Neural cell (in vitro differentiated cells): ENCODE results near the gene TBCEL. TPM values are rescaled to one million over a fixed set of nuclear protein-coding genes. Genes with fewer than 3 reads are reported as not detected.

ENCODE experiments used
- H2AFZ ChIP-seq: fragments of 200-600, 300-800 bp; sonication (generic), shearing (Covaris generic); 2 replicates; pipeline ENCODE4 v1.6.0; 2014; ENCODE audit warnings: low read depth, mild to moderate bottlenecking, antibody characterized with exemption, low read length, moderate library complexity
- H3F3A ChIP-seq: fragments of 200-600 bp; shearing (Covaris generic); 2 replicates; pipeline ENCODE4 v1.6.1; 2016; ENCODE audit warnings: mild to moderate bottlenecking, moderate library complexity, mixed read lengths, antibody characterized with exemption, low read length; ENCODE audit not compliant: insufficient read depth, poor library complexity, severe bottlenecking
- H3K27ac ChIP-seq: fragments of 200-600, 300-800 bp; sonication (generic), shearing (Covaris generic); 2 replicates; pipeline ENCODE4 v1.5.1; 2014; ENCODE audit warnings: mild to moderate bottlenecking, low read length, moderate library complexity
- H3K27me3 ChIP-seq: fragments of 300-800, 200-600 bp; sonication (generic), shearing (Covaris generic); 2 replicates; pipeline ENCODE4 v1.6.0; 2014; ENCODE audit warnings: mild to moderate bottlenecking, low read depth, low read length, moderate library complexity; ENCODE audit not compliant: insufficient read depth
- H3K36me3 ChIP-seq: fragments of 300-800, 200-600 bp; sonication (generic), shearing (Covaris generic); 2 replicates; pipeline ENCODE4 v1.5.1; 2014; ENCODE audit warnings: mild to moderate bottlenecking, antibody characterized with exemption, low read length, moderate library complexity; ENCODE audit not compliant: insufficient read depth
- H3K4me2 ChIP-seq: fragments of 300-800, 200-600 bp; sonication (generic), shearing (Covaris generic); 2 replicates; pipeline ENCODE4 v1.6.0; 2014; ENCODE audit warnings: mild to moderate bottlenecking, low read length
- H3K4me3 ChIP-seq: fragments of 300-800, 200-600 bp; sonication (generic), shearing (Covaris generic); 2 replicates; pipeline ENCODE4 v1.5.1; 2014; ENCODE audit warnings: mild to moderate bottlenecking, low read length, moderate library complexity
- H3K79me2 ChIP-seq: fragments of 200-600 bp; shearing (Covaris generic); replicated peaks from 2 replicates; pipeline ENCODE4 v1.6.0; 2014; ENCODE audit warnings: mild to moderate bottlenecking, low read length, moderate library complexity; ENCODE audit not compliant: insufficient read depth
- H3K9ac ChIP-seq: fragments of 300-800, 200-600 bp; sonication (generic), shearing (Covaris generic); 2 replicates; pipeline ENCODE4 v1.6.1; 2016; ENCODE audit warnings: mild to moderate bottlenecking, low read length, mixed read lengths
- H3K9me2 ChIP-seq: fragments of 200-600 bp; shearing (Covaris generic); 2 replicates; pipeline ENCODE4 v1.6.1; 2016; ENCODE audit warnings: mild to moderate bottlenecking, low read length, mixed read lengths; ENCODE audit not compliant: insufficient read depth
- H3K9me3 ChIP-seq: fragments of 200-600, 300-800 bp; sonication (generic), shearing (Covaris generic); 2 replicates; pipeline ENCODE4 v1.6.1; 2016; ENCODE audit warnings: mild to moderate bottlenecking, mixed run types, low read length, moderate library complexity, mixed read lengths
- H4K20me1 ChIP-seq: fragments of 200-600 bp; shearing (Covaris generic); 2 replicates; pipeline ENCODE4 v1.6.1; 2016; ENCODE audit warnings: mild to moderate bottlenecking, mixed run types; ENCODE audit not compliant: insufficient read depth
- CTCF ChIP-seq: fragments of 450-650 bp; IDR thresholded peaks from 2 replicates; pipeline ENCODE4 v1.5.1; 2014; ENCODE audit warnings: antibody characterized with exemption, mild to moderate bottlenecking, moderate library complexity; ENCODE audit not compliant: poor library complexity, severe bottlenecking
- EP300 ChIP-seq: fragments of 450-650 bp; conservative IDR thresholded peaks from 2 replicates; pipeline ENCODE4 v1.6.1; 2014; ENCODE audit warnings: antibody characterized with exemption, mild to moderate bottlenecking, moderate library complexity; ENCODE audit not compliant: poor library complexity, severe bottlenecking
- EZH2 ChIP-seq: fragments of 200-600, 300-800 bp; shearing (Covaris generic), sonication (generic); IDR thresholded peaks from 2 replicates; pipeline ENCODE4 v1.6.1; 2014; ENCODE audit warnings: antibody characterized with exemption, low read length, borderline replicate concordance, mild to moderate bottlenecking; ENCODE audit not compliant: insufficient read depth, poor library complexity, severe bottlenecking
- MXI1 ChIP-seq: fragments of 450-650 bp; conservative IDR thresholded peaks from 2 replicates; pipeline ENCODE4 v1.6.1; 2014; ENCODE audit warnings: antibody characterized with exemption, mild to moderate bottlenecking; ENCODE audit not compliant: poor library complexity, severe bottlenecking
- POLR2AphosphoS5 ChIP-seq: IDR thresholded peaks from 2 replicates; pipeline ENCODE4 v1.6.1; 2012
- RAD21 ChIP-seq: fragments of 450-650 bp; conservative IDR thresholded peaks from 2 replicates; pipeline ENCODE4 v1.6.1; 2014; ENCODE audit warnings: antibody characterized with exemption, mild to moderate bottlenecking, moderate library complexity
- REST ChIP-seq: IDR thresholded peaks from 2 replicates; pipeline ENCODE4 v1.6.1; 2012; ENCODE audit warnings: borderline replicate concordance
- SMC3 ChIP-seq: fragments of 450-650 bp; conservative IDR thresholded peaks from 2 replicates; pipeline ENCODE4 v1.6.1; 2014; ENCODE audit warnings: antibody characterized with exemption, mild to moderate bottlenecking, moderate library complexity; ENCODE audit not compliant: poor library complexity
- TAF1 ChIP-seq: IDR thresholded peaks from 2 replicates; pipeline ENCODE4 v1.6.1; 2012; ENCODE audit warnings: low read depth
- polyA plus RNA-seq: library from polyadenylated mRNA; depleted of rRNA; stranded (reverse); fragments of >200 nt; gene quantifications from 2 replicates; pipeline ENCODE4 v1.2.3, GENCODE V29; 2014

Gene TBCEL
- polyA plus RNA-seq, 1 donor from 2014 or later: 13.5 TPM

- Histone ChIP-seq H3K9me3 (no peaks in the 10 kb centered on the region), H3K4me3 (no peak overlapping the region), H3K79me2 (no peaks in the 10 kb centered on the region), H3F3A (no peaks in the 10 kb centered on the region), H4K20me1 (no peaks in the 10 kb centered on the region), H3K27me3 (no peaks in the 10 kb centered on the region), H3K36me3 (no peaks in the 10 kb centered on the region), H2AFZ (no peak overlapping the region), H3K9me2 (no peaks in the 10 kb centered on the region), H3K4me2 (no peak overlapping the region), H3K27ac (no peak overlapping the region), H3K9ac (no peak overlapping the region)
- TF ChIP-seq EZH2 (no peak), TAF1 (no peak), CTCF (no peak), MXI1 (no peak), REST (no peak)
These were observed 46.4 kb upstream of the TBCEL start for GRCh38 chr11:120977266-120978137.

GRCh38 chr11:120978701-120979100 lies 45.2 kb upstream of the TBCEL start:
- no peaks in the 10 kb centered on the region for H3K9me3 ChIP-seq
- no peak overlapping the region for H3K27ac ChIP-seq

More at GRCh38 chr11:120978701-120979100, 45.2 kb upstream of the TBCEL start:
- no peaks in the 10 kb centered on the region for H3K27me3 ChIP-seq
- H3K9me2 ChIP-seq: no peaks in the 10 kb centered on the region
- no peaks in the 10 kb centered on the region for H3K36me3 ChIP-seq
- no peak overlapping the region for H3K4me3 ChIP-seq
- no peak overlapping the region for H2AFZ ChIP-seq
- TF ChIP-seq TAF1: no peak
- TF ChIP-seq POLR2AphosphoS5: no peak
- TF ChIP-seq EP300: no peak
- no peak for TF ChIP-seq CTCF
- no peak for TF ChIP-seq MXI1
- no peak for TF ChIP-seq EZH2
- TF ChIP-seq SMC3: no peak
- TF ChIP-seq RAD21: no peak
- no peak for TF ChIP-seq REST
- no peaks in the 10 kb centered on the region for H4K20me1 ChIP-seq
- no peak overlapping the region for H3K4me2 ChIP-seq
- no peaks in the 10 kb centered on the region for H3K79me2 ChIP-seq
- no peaks in the 10 kb centered on the region for H3F3A ChIP-seq
- no peak overlapping the region for H3K9ac ChIP-seq
